GM21825 (cell line): ENCODE measurements around the gene RPUSD3.
"Not testable (repeated sequence)": the region's sequence is repeated elsewhere in the genome, so short reads cannot be mapped to it uniquely, and the experiment has no call there.

Source experiments
- ATAC-seq: cut with Tn5 transposase; IDR thresholded peaks from one replicate; pipeline ENCODE4 v1.9.1; 2021; ENCODE audit warnings: mild to moderate bottlenecking, moderate library complexity; ENCODE audit not compliant: unreplicated experiment

The RPUSD3 gene

DNA sequence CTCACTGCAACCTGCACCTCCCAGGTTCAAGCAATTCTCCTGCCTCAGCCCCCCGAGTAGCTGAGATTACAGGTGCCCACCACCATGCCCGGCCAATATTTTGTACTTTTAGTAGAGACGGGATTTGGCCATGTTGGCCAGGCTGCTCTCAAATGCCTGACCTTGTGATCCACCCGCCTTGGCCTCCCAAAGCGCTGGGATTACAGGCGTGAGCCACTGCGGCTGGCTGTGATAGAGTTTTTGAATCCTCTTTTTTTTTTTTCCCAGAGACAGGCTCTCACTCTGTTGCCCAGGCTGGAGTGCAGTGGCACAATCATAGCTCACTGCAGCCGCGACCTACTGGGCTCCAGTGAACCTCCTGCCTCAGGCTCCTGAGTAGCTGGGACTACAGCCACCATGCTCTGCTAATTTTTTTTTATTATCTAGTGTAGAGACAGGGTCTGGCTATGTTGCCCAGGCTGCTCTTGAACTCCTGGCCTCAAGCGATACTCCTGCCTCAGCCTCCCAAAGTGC is 21.4 kb upstream of the RPUSD3 start:
- not testable (repeated sequence) for ATAC-seq

DNA sequence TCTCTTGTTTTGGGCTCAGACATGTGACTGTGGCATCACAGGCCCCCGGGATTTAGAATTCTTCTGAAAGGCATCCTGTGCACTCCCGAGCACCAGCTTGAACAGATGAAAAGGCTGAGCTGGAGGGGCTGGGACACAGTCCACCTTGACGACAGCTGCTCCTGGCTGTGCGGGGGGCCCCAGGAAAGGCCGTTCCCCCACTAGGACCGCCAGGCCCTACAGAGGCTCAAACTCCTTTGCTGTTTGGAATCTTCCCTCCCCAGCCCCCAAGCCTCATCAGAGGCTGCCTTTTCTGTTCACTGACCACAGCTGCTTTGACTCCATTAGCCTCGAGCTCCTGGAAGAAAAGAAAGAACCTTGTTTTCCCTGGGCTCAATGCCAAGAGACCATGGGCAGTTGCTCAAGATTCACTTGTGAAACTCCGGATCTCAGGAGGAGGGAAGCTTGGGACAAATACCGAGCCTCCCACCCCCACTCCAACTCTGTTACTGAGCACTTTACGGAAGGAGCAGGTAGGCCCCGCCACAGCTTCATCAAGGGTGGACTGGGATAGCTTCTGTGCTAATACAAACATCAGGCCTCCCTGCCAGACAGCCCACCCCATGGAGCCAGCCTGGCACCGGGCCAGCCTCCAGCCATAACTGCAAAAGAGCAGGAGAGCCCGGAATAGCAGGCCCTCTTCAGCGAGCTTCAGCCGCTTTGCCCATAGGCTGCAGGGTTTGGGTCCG is 20.6 kb upstream of the RPUSD3 start:
- ATAC-seq = no peak

GRCh38 chr3:9863058-9863772 is 19.4 kb upstream of the RPUSD3 start:
- no peak for ATAC-seq

DNA sequence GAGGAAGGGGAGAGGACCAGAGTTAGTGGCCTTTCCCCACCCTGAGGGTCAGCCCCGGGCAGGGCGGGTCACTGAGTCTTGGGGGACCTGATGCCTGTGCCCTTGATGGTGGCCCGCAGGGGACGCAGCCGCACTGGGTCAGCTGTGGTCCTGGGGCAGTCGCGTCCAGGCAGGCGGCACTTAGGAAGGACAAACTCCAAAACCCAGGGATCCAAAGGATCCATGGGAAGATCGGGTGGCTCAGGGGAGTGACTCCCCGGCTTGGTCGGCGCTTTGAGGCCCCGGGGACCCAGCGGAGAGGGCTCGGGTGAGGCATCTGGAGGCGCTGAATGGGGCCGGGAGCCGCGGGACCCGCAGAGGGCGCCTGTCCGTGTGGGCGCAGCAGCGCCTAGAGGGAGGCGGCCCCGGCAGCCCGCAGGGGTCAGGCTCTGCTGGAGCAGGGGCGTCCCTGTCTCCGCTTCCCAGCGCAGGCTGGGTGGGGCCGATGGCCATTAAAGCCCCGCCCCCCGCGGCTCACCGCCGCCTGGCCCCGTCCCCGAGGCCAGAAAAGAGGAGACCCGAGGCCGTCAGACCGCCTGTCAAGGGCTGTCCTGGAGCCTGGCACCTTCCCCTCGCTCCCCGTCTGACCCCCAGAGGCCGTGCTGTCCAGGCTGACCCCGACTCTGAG is 18.7 kb upstream of the RPUSD3 start:
- ATAC-seq = no peak

- ATAC-seq = no peak
Observed at GRCh38 chr3:9861626-9862130, 17.9 kb upstream of the RPUSD3 start.

- ATAC-seq = no peak
Observed at GRCh38 chr3:9861201-9861600, 17.4 kb upstream of the RPUSD3 start.

GRCh38 chr3:9859530-9860025 is 15.8 kb upstream of the RPUSD3 start:
- no peak for ATAC-seq

DNA sequence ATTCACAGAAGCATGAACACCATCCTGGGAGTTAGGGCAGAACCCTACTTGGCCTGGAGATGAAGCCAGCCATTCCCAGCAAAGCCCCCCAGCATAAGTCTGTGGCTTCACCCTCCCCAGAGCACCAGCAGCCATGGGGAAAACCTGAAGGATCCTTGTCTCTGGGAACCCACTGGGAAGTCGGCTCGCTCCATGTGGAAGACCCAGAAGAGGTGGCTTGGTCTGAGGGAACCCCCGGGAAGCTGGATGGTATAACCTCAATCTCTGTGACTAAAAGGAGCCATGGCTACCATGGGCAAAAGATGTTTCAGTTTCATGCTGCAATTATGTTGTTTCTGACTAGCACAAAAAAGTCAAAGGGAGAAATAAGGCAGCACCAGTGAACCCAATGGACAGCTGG is 11.8 kb upstream of the RPUSD3 start:
- no peak for ATAC-seq

DNA sequence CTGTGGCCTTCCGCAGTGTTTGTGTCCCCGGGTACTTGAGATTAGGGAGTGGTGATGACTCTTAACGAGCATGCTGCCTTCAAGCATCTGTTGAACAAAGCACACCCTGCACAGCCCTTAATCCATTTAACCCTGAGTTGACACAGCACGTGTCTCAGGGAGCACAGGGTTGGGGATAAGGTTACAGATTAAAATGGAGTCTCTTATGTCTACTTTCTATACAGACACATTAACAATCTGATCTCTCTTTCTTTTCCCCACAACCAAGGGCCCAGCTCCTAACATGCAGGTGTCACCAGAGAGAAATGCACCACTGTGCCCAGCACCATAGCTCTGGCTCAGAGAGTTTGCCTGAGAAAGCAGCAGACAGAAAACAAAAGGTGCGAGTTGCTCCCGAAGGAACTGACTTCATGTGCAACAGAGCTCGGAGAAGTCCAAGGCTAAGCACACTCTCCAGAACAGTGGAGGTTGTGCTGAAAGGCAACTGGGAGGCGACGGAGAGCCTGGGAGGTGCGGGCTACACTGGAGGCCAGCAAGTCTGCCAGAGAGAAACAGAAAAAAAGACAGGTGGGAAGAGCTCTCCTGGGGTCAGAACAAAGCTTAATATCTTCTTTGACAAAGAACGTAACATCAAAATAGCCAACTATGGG is 10.6 kb upstream of the RPUSD3 start:
- ATAC-seq = not testable (repeated sequence)

DNA sequence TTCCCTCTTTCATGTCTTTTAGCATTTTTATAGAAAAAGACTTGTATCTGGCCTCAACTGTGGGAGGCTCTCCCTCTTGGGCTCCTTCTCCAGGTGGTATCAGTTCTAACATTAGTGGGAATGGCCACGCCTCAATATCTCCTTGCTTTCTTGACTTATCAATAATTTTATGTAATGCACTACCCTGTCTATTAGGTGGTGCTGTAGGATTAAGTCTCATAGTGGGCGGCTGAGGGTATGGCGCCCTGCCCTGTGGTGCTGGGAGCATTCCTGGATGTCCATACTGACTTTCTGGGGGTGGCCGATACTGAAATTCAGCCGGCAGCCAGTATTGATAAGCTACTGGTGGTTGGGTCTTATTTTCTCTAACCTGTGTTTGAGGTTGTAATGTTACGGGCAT is 8.7 kb upstream of the RPUSD3 start:
- no peak for ATAC-seq

GRCh38 chr3:9851926-9852325 is 8.1 kb upstream of the RPUSD3 start:
- not testable (repeated sequence) for ATAC-seq

DNA sequence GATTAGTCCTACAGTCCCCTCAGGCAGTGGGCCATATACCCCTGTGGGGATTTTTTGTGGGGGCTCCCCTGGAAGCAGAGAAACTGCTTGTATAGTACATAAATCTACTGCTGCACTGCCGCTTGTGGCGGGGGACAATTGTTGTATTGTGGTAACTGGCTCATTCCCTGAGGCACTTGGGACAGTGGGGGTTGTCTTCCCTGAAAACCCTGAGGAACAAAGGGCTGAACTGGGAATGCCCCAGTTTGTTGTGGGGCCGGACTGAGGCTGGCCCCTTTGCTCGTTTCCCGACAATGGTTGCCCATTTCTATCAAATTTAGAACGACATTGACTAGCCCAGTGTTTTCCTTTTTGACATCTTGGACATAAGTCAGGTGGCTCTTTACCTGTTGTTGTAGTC is 7.6 kb upstream of the RPUSD3 start:
- not testable (repeated sequence) for ATAC-seq

GRCh38 chr3:9848860-9849259 is 5.1 kb upstream of the RPUSD3 start:
- ATAC-seq = not testable (repeated sequence)

GRCh38 chr3:9847870-9848269 is 4.1 kb upstream of the RPUSD3 start:
- ATAC-seq = not testable (repeated sequence)

- no peak for ATAC-seq
Observed at GRCh38 chr3:9846931-9847488, 3.2 kb upstream of the RPUSD3 start.

GRCh38 chr3:9846231-9846630 is 2.4 kb upstream of the RPUSD3 start:
- no peak for ATAC-seq

GRCh38 chr3:9841015-9841414 is 2.8 kb downstream of the RPUSD3 start:
- no peak for ATAC-seq

DNA sequence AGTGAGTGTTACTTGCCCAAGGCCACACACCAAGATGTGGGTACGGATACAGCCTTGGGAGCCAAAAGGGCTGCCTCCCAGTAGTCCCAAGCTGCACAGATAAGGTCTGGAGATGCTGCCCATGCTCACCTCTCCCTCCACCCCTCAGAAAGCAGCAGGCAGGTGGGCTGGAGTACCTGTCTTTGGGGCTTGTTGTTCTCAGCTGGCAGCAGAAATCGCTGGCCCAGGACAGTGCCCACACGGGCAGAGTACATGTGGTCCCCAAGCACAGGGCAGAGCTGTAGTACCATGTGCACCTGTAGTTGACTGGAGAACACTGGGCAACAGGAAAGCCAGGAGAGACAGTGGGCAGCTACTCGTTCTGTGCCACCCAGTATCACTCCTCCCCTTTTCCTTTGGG is 5.0 kb downstream of the RPUSD3 start:
- no peak for ATAC-seq

DNA sequence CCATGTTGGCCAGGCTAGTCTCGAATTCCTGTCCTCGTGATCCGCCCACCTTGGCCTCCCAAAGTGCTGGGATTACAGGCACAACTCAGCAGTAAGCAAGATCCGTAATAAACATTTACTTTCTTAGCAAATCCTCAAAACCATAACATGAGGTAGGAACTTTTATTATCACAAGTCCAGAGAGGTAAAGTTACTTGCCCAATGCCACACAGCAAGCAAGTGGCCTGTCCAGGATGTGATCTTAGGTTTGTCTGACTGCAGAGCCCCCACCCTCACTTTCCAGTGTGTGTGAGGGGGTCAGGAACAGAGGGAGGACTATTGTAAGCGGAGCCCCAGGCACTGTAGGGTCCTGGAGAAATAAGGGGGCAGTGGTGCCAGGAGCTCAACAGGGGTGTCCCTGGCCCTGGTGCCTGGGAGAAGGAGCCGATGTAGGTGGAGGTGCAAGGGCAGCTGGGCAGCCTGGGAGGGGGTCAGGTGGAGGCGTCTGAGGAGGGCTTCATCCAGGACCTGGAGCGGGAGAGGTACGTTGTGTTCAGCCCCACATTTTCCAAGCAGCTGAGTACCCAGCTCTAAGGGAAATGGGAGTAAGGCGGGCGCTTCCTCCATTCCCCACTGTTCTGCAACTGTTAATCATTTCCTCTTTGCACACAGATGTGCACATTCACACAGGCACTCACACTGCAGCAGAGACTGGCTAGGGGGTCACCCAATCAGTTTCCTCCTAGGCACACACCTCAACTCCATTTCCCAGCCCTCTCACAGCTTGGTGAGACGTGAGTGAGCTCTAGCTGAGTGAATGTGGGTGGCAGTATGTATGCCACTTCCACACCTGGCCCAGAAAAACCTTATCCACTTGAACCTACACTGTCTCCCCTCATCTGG is 5.9 kb downstream of the RPUSD3 start:
- ATAC-seq = no peak
